GM23338 (cell line): Measurements from ENCODE around the gene TMEM179. TPM values are rescaled to one million over a fixed set of nuclear protein-coding genes. Genes with fewer than 3 reads are reported as not detected.

Experiments
- ATAC-seq: fragments of 200-7000 bp; cut with Tn5 transposase; 3 replicates; pipeline ENCODE4 v1.9.1; 2020
- DNase-seq: peaks from one replicate; pipeline ENCODE4 v3.0.0-alpha.2; 2015; ENCODE audit warnings: low spot score
- H2AFZ ChIP-seq: fragments of 200-600 bp; sonication (generic); 2 replicates; pipeline ENCODE4 v1.8.0; 2016; ENCODE audit warnings: antibody characterized with exemption, mild to moderate bottlenecking, moderate library complexity
- H3F3A ChIP-seq: fragments of 200-600 bp; sonication (generic); replicated peaks from 2 replicates; pipeline ENCODE4 v1.8.0; 2017; ENCODE audit warnings: antibody characterized with exemption, mixed run types, low read depth
- H3K27ac ChIP-seq: fragments of 200-600 bp; sonication (generic); 2 replicates; pipeline ENCODE4 v1.6.1; 2016; ENCODE audit warnings: low read depth
- H3K27me3 ChIP-seq: fragments of 200-600 bp; sonication (generic); 2 replicates; pipeline ENCODE4 v1.8.0; 2016; ENCODE audit warnings: mild to moderate bottlenecking, mixed run types, moderate library complexity; ENCODE audit not compliant: insufficient read depth
- H3K36me3 ChIP-seq: fragments of 200-600 bp; sonication (generic); 2 replicates; pipeline ENCODE4 v1.8.0; 2016; ENCODE audit warnings: mild to moderate bottlenecking; ENCODE audit not compliant: insufficient read depth
- H3K4me1 ChIP-seq: fragments of 200-600 bp; sonication (generic); 2 replicates; pipeline ENCODE4 v1.8.0; 2016; ENCODE audit warnings: mild to moderate bottlenecking, moderate library complexity; ENCODE audit not compliant: insufficient read depth
- H3K4me2 ChIP-seq: fragments of 200-600 bp; sonication (generic); 2 replicates; pipeline ENCODE4 v1.7.1; 2017; ENCODE audit warnings: mixed run types
- H3K4me3 ChIP-seq: fragments of 200-600 bp; sonication (generic); 2 replicates; pipeline ENCODE4 v1.6.1; 2016; ENCODE audit warnings: mixed run types
- H3K79me2 ChIP-seq: fragments of 200-600 bp; sonication (generic); replicated peaks from 2 replicates; pipeline ENCODE4 v1.8.0; 2017; ENCODE audit warnings: mild to moderate bottlenecking; ENCODE audit not compliant: insufficient read depth
- H3K9me2 ChIP-seq: fragments of 200-600 bp; sonication (generic); 2 replicates; pipeline ENCODE4 v1.8.0; 2017; ENCODE audit not compliant: insufficient read depth
- H4K20me1 ChIP-seq: fragments of 200-600 bp; sonication (generic); replicated peaks from 2 replicates; pipeline ENCODE4 v1.8.0; 2017; ENCODE audit warnings: mild to moderate bottlenecking; ENCODE audit not compliant: insufficient read depth
- H3K27ac Mint-ChIP-seq: 2 replicates; pipeline ENCODE4 v1.8.0; 2020; ENCODE audit warnings: inconsistent platforms, mild to moderate bottlenecking, moderate library complexity, mixed read lengths
- H3K27me3 Mint-ChIP-seq: 3 replicates; pipeline ENCODE4 v1.8.0; 2022; ENCODE audit warnings: low read depth, mild to moderate bottlenecking, moderate library complexity, mixed read lengths, inconsistent platforms; ENCODE audit not compliant: insufficient read depth, poor library complexity
- H3K36me3 Mint-ChIP-seq: 3 replicates; pipeline ENCODE4 v1.8.0; 2021; ENCODE audit warnings: low read depth, mild to moderate bottlenecking, inconsistent platforms, moderate library complexity, mixed read lengths
- H3K4me1 Mint-ChIP-seq: 3 replicates; pipeline ENCODE4 v1.8.0; 2020; ENCODE audit warnings: mild to moderate bottlenecking, inconsistent platforms, mixed read lengths
- H3K4me3 Mint-ChIP-seq: 3 replicates; pipeline ENCODE4 v1.8.0; 2021; ENCODE audit warnings: moderate library complexity, mild to moderate bottlenecking, inconsistent platforms, mixed read lengths
- H3K9me3 Mint-ChIP-seq: 3 replicates; pipeline ENCODE4 v1.8.0; 2020; ENCODE audit warnings: moderate library complexity, mild to moderate bottlenecking, inconsistent platforms, mixed read lengths
- ETS1 ChIP-seq: IDR thresholded peaks from 2 replicates; pipeline ENCODE4 v1.6.1; 2016; ENCODE audit warnings: antibody characterized with exemption
- EZH2 ChIP-seq: fragments of 200-600 bp; sonication (generic); IDR thresholded peaks from one replicate; pipeline ENCODE4 v1.8.0; 2017; ENCODE audit warnings: antibody characterized with exemption, mild to moderate bottlenecking, low read depth; ENCODE audit not compliant: unreplicated experiment
- EZH2phosphoT487 ChIP-seq: fragments of 200-600 bp; sonication (generic); IDR thresholded peaks from one replicate; pipeline ENCODE4 v1.8.1; 2018; ENCODE audit warnings: antibody characterized with exemption; ENCODE audit not compliant: unreplicated experiment
- NANOG ChIP-seq: IDR thresholded peaks from 2 replicates; pipeline ENCODE4 v1.6.1; 2016; ENCODE audit warnings: antibody characterized with exemption, borderline replicate concordance
- POLR2AphosphoS5 ChIP-seq: IDR thresholded peaks from 2 replicates; pipeline ENCODE4 v1.6.1; 2016; ENCODE audit warnings: antibody characterized with exemption, low read depth
- REST ChIP-seq: IDR thresholded peaks from one replicate; pipeline ENCODE4 v1.6.1; 2018; ENCODE audit warnings: antibody characterized with exemption; ENCODE audit not compliant: unreplicated experiment
- STAT1 ChIP-seq: IDR thresholded peaks from one replicate; pipeline ENCODE4 v1.6.1; 2016; ENCODE audit warnings: antibody characterized with exemption; ENCODE audit not compliant: unreplicated experiment
- ZNF114 ChIP-seq: fragments of 250-450 bp; sonication (Bioruptor Pico); IDR thresholded peaks from 2 replicates; pipeline ENCODE4 v1.5.0; 2020; ENCODE audit warnings: mild to moderate bottlenecking, moderate library complexity
- ZNF462 ChIP-seq: fragments of 250-450 bp; sonication (Bioruptor Pico); IDR thresholded peaks from 2 replicates; pipeline ENCODE4 v1.5.0; 2020; ENCODE audit warnings: mild to moderate bottlenecking, moderate library complexity
- polyA plus RNA-seq: library from polyadenylated mRNA; unstranded; fragments of >200 nt; fragmentation: Nextera tagmentation; extraction: Ambion mirVana; gene quantifications from 2 replicates; pipeline ENCODE4 v1.2.1, GENCODE V29; 2016
- total RNA-seq: library from RNA; depleted of rRNA; stranded (reverse); fragments of >200 nt; shearing (Covaris generic); gene quantifications from 2 replicates; pipeline ENCODE4 v1.2.3, GENCODE V29; 2014

Gene TMEM179
- total and polyA plus RNA-seq, 2 experiments from 2014 or later, result 1.0 to 4.8 TPM

GRCh38 chr14:104546591-104547309 is 57.8 kb downstream of the TMEM179 start:
- Histone ChIP-seq H3K4me3 (no peak overlapping the region), H2AFZ (no peak overlapping the region), H4K20me1 (no peaks in the 10 kb centered on the region), H3K4me1 (no peaks in the 10 kb centered on the region), H3K36me3 (no peaks in the 10 kb centered on the region), H3K27ac (no peak overlapping the region), H3K27me3 (no peaks in the 10 kb centered on the region), H3K4me2 (no peak overlapping the region), H3K79me2 (no peaks in the 10 kb centered on the region), H3F3A (no peaks in the 10 kb centered on the region), H3K9me2 (no peaks in the 10 kb centered on the region)
- H3K4me3 Mint-ChIP-seq, result no peak overlapping the region
- DNase-seq, result no peak
- ATAC-seq, result no peak
- TF ChIP-seq ZNF462 (CRISPR knock-in tag) (no peak), ZNF114 (CRISPR knock-in tag) (no peak), EZH2phosphoT487 (no peak), REST (no peak), POLR2AphosphoS5 (no peak), ETS1 (no peak), STAT1 (no peak), NANOG (no peak), EZH2 (no peak)
- no peaks in the 10 kb centered on the region for H3K9me3 Mint-ChIP-seq
- no peaks in the 10 kb centered on the region for H3K36me3 Mint-ChIP-seq
- peaks cover 19% of the 10 kb centered on the region for H3K4me1 Mint-ChIP-seq
- peaks cover 5% of the 10 kb centered on the region for H3K27me3 Mint-ChIP-seq
- H3K27ac Mint-ChIP-seq, result no peak overlapping the region
